IgD-negative memory B cell (primary cell): ENCODE results near the gene CAMK2N1. TPM values are rescaled to one million over a fixed set of nuclear protein-coding genes. Genes with fewer than 3 reads are reported as not detected.

ENCODE experiments used
- H3K27ac Mint-ChIP-seq, 3 donors: one replicate each; pipeline ENCODE4 v1.8.0; 2020 to 2022; ENCODE audit warnings: mild to moderate bottlenecking in 3 of 3, mixed read lengths in 3 of 3, moderate library complexity in 1 of 3
- H3K27me3 Mint-ChIP-seq: one replicate; pipeline ENCODE4 v1.8.0; 2021; ENCODE audit warnings: mixed read lengths
- H3K36me3 Mint-ChIP-seq: one replicate; pipeline ENCODE4 v1.8.0; 2020; ENCODE audit warnings: mild to moderate bottlenecking, mixed read lengths
- H3K4me1 Mint-ChIP-seq, 3 donors: one replicate each; pipeline ENCODE4 v1.8.0; 2020 to 2022; ENCODE audit warnings: mixed read lengths in 3 of 3, mild to moderate bottlenecking in 1 of 3
- H3K4me3 Mint-ChIP-seq, 4 donors: one replicate each; pipeline ENCODE4 v1.8.0; 2020 to 2022; ENCODE audit warnings: mild to moderate bottlenecking in 4 of 4, mixed read lengths in 4 of 4, moderate library complexity in 3 of 4
- H3K9me3 Mint-ChIP-seq, 3 donors: one replicate each; pipeline ENCODE4 v1.8.0; 2020 to 2021; ENCODE audit warnings: mixed read lengths in 3 of 3, mild to moderate bottlenecking in 1 of 3
- polyA plus RNA-seq: library from polyadenylated mRNA; unstranded; fragments of 300-500 nt; fragmentation: Illumina TruSeq; gene quantifications from one replicate; pipeline ENCODE4 v1.2.3, GENCODE V29; 2021

Gene CAMK2N1
- polyA plus RNA-seq, 1 donor from 2014 or later: 1.6 TPM

DNA sequence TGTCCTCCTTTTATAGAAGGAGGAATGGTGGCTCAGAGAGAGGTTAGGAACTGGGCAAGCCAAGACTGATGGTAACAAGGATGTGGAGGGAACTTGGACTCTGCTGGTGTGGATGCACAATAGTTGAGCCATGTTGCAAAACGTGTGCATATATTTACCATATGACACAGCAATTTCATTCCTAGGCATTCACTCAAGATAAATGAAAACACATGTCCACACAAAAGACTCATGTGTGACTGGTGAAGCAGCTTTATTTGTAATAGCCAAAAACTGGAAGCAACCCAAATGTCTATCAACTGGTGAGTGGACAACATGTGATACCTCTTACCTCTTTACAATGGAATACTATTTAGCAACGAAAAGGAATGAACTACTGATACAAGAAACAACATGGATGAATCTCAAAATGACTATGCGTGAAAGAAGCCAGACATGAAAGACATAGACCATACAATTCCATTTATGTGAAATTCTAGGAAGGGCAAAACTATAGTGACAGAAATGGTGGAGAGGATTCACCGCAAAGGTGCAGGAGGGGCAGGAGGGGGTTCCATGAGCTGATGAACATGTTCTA, 36.2 kb downstream of the CAMK2N1 start:
- Mint-ChIP-seq H3K27me3 (peaks cover 17% of the 10 kb centered on the region), H3K4me1 (peaks cover 0 to 2% (median 0%) of the 10 kb centered on the region in 3 donors), H3K9me3 (no peaks in the 10 kb centered on the region), H3K27ac (no peak overlapping the region), H3K36me3 (no peaks in the 10 kb centered on the region), H3K4me3 (no peak overlapping the region)

- Mint-ChIP-seq H3K4me1 (peaks cover 0 to 2% (median 0%) of the 10 kb centered on the region in 3 donors), H3K36me3 (no peaks in the 10 kb centered on the region), H3K27ac (no peak overlapping the region), H3K9me3 (no peaks in the 10 kb centered on the region), H3K4me3 (no peak overlapping the region), H3K27me3 (peaks cover 17% of the 10 kb centered on the region)
Measured at GRCh38 chr1:20448671-20449071, 37.3 kb downstream of the CAMK2N1 start.

DNA sequence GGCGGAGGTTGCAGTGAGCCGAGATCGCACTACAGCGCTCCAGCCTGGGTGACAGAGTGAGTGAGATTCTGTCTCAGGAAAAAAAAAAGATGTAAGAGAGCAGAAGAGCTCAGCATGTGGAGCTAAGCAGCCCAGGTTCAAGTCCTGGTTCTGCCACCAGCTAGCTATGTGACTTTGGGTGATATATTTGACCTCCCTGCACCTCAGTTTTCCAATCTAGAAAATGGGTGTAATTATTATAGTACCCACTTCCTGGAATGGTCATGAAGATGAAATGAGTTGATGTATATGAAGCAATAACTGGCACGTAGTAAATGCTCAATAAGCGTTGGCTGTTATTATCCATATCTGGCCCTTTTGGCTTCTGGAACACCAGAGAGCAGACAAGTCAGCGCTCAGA, 38.2 kb downstream of the CAMK2N1 start:
- H3K36me3 Mint-ChIP-seq: no peaks in the 10 kb centered on the region
- peaks cover 17% of the 10 kb centered on the region for H3K27me3 Mint-ChIP-seq
- no peak overlapping the region for H3K27ac Mint-ChIP-seq
- no peaks in the 10 kb centered on the region for H3K9me3 Mint-ChIP-seq
- no peak overlapping the region for H3K4me3 Mint-ChIP-seq
- peaks cover 0 to 2% (median 0%) of the 10 kb centered on the region in 3 donors for H3K4me1 Mint-ChIP-seq

DNA sequence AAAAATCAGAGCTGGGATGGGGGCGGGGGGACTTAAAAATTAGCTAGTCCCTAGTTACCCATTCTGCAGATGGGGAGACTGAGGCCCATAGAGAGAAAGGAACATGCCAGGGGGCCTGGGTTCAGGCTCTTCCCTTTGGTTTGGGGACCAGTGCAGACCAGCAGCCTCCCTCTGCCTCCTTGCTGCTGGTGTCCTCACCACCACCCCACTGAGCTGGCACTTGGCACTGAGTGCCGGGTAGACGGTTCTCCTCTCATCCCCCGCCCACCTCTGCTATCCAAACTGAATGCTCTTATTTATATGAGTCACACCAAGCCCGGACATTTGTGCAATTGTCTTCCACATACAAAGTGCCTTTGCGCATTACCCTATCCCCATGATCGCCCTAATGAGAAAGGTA, 39.2 kb downstream of the CAMK2N1 start:
- no peak overlapping the region for H3K27ac Mint-ChIP-seq

DNA sequence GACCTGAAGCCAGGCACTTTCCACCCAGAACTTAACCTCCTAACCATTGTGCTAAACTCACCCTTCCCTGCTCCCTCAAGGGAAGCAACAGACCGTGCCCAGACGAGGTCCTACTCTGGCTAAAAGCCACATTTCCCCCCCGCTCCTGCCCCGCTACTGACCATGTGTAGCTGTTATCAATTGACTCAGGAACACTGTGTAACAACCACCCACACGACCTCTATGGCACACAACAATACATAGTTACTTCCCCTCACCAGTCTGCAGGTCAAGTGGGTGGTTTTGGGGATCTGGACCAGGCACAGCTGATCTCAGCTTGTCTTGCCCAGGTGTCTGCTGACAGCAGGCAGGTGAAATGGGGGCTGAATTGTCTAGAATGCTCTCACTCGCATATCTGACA, 40.1 kb downstream of the CAMK2N1 start:
- Mint-ChIP-seq H3K4me1 (peaks cover 0 to 2% (median 0%) of the 10 kb centered on the region in 3 donors), H3K4me3 (no peak overlapping the region), H3K27ac (no peak overlapping the region), H3K36me3 (no peaks in the 10 kb centered on the region), H3K9me3 (no peaks in the 10 kb centered on the region), H3K27me3 (peaks cover 15% of the 10 kb centered on the region)

More for the DNA sequence above, 39.2 kb downstream of the CAMK2N1 start:
- Mint-ChIP-seq H3K9me3 (no peaks in the 10 kb centered on the region), H3K4me3 (no peak overlapping the region), H3K27me3 (peaks cover 17% of the 10 kb centered on the region), H3K36me3 (no peaks in the 10 kb centered on the region), H3K4me1 (peaks cover 0 to 2% (median 0%) of the 10 kb centered on the region in 3 donors)

- no peak overlapping the region for H3K27ac Mint-ChIP-seq
- H3K4me1 Mint-ChIP-seq: peaks cover 0 to 3% (median 2%) of the 10 kb centered on the region in 3 donors
- H3K4me3 Mint-ChIP-seq: no peak overlapping the region
- H3K27me3 Mint-ChIP-seq: peaks cover 14% of the 10 kb centered on the region
- H3K36me3 Mint-ChIP-seq: no peaks in the 10 kb centered on the region
- H3K9me3 Mint-ChIP-seq: no peaks in the 10 kb centered on the region
Measured at GRCh38 chr1:20443703-20444586, 42.1 kb downstream of the CAMK2N1 start.

- H3K27ac Mint-ChIP-seq: no peak overlapping the region
- H3K4me1 Mint-ChIP-seq: peaks cover 0 to 3% (median 2%) of the 10 kb centered on the region in 3 donors
- H3K4me3 Mint-ChIP-seq: no peak overlapping the region
- H3K36me3 Mint-ChIP-seq: no peaks in the 10 kb centered on the region
- H3K27me3 Mint-ChIP-seq: peaks cover 7% of the 10 kb centered on the region
- no peaks in the 10 kb centered on the region for H3K9me3 Mint-ChIP-seq
Measured at GRCh38 chr1:20442920-20443625, 42.9 kb downstream of the CAMK2N1 start.

GRCh38 chr1:20440785-20441200, 45.2 kb downstream of the CAMK2N1 start:
- H3K27ac Mint-ChIP-seq: peak overlapping the region in 1 of 3 donors; percentile 16
- no peaks in the 10 kb centered on the region for H3K36me3 Mint-ChIP-seq
- no peaks in the 10 kb centered on the region for H3K9me3 Mint-ChIP-seq
- no peak overlapping the region for H3K4me3 Mint-ChIP-seq
- peaks cover 3% of the 10 kb centered on the region for H3K27me3 Mint-ChIP-seq
- H3K4me1 Mint-ChIP-seq: peaks cover 0 to 3% (median 2%) of the 10 kb centered on the region in 3 donors

GRCh38 chr1:20439282-20439681, 46.7 kb downstream of the CAMK2N1 start:
- Mint-ChIP-seq H3K27ac (no peak overlapping the region), H3K27me3 (peaks cover 4% of the 10 kb centered on the region), H3K4me1 (peaks cover 0 to 3% (median 2%) of the 10 kb centered on the region in 3 donors), H3K36me3 (no peaks in the 10 kb centered on the region), H3K9me3 (no peaks in the 10 kb centered on the region), H3K4me3 (no peak overlapping the region)

- Mint-ChIP-seq H3K4me1 (peaks cover 0 to 3% (median 2%) of the 10 kb centered on the region in 3 donors), H3K36me3 (no peaks in the 10 kb centered on the region), H3K4me3 (no peak overlapping the region), H3K27me3 (peaks cover 9% of the 10 kb centered on the region), H3K27ac (no peak overlapping the region), H3K9me3 (peaks cover 0 to 2% (median 0%) of the 10 kb centered on the region in 3 donors)
Measured at GRCh38 chr1:20437640-20438039, 48.4 kb downstream of the CAMK2N1 start.

DNA sequence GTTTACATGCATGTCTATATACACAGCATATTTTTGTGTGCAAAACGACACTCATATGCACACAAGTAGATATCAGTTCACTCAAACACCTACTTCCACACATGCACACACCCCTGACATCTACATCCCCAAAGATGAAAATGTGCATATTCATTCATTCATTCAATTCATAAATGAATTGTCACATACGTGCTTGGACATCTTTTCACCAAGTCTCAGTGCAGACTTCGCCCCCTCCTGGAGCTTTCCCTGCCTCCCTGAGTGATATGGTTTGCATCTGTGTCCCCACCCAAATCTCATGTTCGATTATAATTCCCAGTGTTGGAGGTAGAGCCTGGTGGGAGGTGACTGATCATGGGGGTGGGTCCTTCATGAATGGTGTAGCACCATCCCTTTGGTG, 53.1 kb downstream of the CAMK2N1 start:
- peaks cover 0 to 3% (median 0%) of the 10 kb centered on the region in 3 donors for H3K9me3 Mint-ChIP-seq
- no peak overlapping the region for H3K27ac Mint-ChIP-seq
- peaks cover 5 to 7% (median 6%) of the 10 kb centered on the region in 3 donors for H3K4me1 Mint-ChIP-seq
- H3K27me3 Mint-ChIP-seq: peaks cover 21% of the 10 kb centered on the region
- H3K36me3 Mint-ChIP-seq: no peaks in the 10 kb centered on the region
- H3K4me3 Mint-ChIP-seq: no peak overlapping the region

Other genes starting within 250 kb of the CAMK2N1 start
- gene VWA5B1, start 195.3 kb downstream of the CAMK2N1 start, polyA plus RNA-seq: not detected
- 37.1 TPM for gene MUL1, start 21.9 kb upstream of the CAMK2N1 start, polyA plus RNA-seq
- not detected for gene FAM43B, start 66.4 kb upstream of the CAMK2N1 start, polyA plus RNA-seq
- gene CDA, start 102.9 kb upstream of the CAMK2N1 start, polyA plus RNA-seq: 0.73 TPM
- 9.6 TPM for gene PINK1, start 147.2 kb upstream of the CAMK2N1 start, polyA plus RNA-seq
- gene DDOST, start 175.2 kb upstream of the CAMK2N1 start, polyA plus RNA-seq: 209 TPM
- gene KIF17, start 231.8 kb upstream of the CAMK2N1 start, polyA plus RNA-seq: not detected
- not detected for gene SH2D5, start 246.5 kb upstream of the CAMK2N1 start, polyA plus RNA-seq